ENCODE results near the gene PCSK2. TPM values are rescaled to one million over a fixed set of nuclear protein-coding genes. Genes with fewer than 3 reads are reported as not detected.

Gene PCSK2
- total RNA-seq, 6 experiments from 2014 or later: not detected

- H3K27me3 Mint-ChIP-seq (ENCODE audit: insufficient read depth): peaks cover 4% of the 10 kb centered on the region; the same call in 1 of the 2 replicates
- H3K4me1 Mint-ChIP-seq (ENCODE audit: low read depth): peaks cover 24% of the 10 kb centered on the region
- no peaks in the 10 kb centered on the region for H3K36me3 Mint-ChIP-seq (ENCODE audit: low read depth)
- no peak for TF ChIP-seq CTCF (IDR thresholded peaks at IDR 0.05)
- no peak overlapping the region for H3K4me3 Mint-ChIP-seq
- DNase-seq: no peak
- no peak overlapping the region for H3K27ac Mint-ChIP-seq
- H3K9me3 Mint-ChIP-seq: no peaks in the 10 kb centered on the region
Measured at GRCh38 chr20:17507032-17507431, 280.2 kb downstream of the PCSK2 start.

- TF ChIP-seq CTCF (IDR thresholded peaks at IDR 0.05): no peak
- peaks cover 24% of the 10 kb centered on the region for H3K4me1 Mint-ChIP-seq (ENCODE audit: low read depth)
- no peak overlapping the region for H3K4me3 Mint-ChIP-seq
- no peaks in the 10 kb centered on the region for H3K36me3 Mint-ChIP-seq (ENCODE audit: low read depth)
- no peak for DNase-seq
- H3K27me3 Mint-ChIP-seq (ENCODE audit: insufficient read depth): peaks cover 4% of the 10 kb centered on the region; the same call in 1 of the 2 replicates
- H3K9me3 Mint-ChIP-seq: no peaks in the 10 kb centered on the region
- no peak overlapping the region for H3K27ac Mint-ChIP-seq
Measured at GRCh38 chr20:17507531-17507930, 280.7 kb downstream of the PCSK2 start.

GRCh38 chr20:17508756-17509155, 281.9 kb downstream of the PCSK2 start:
- Mint-ChIP-seq H3K4me3 (no peak overlapping the region), H3K36me3 (ENCODE audit: low read depth) (no peaks in the 10 kb centered on the region), H3K27me3 (ENCODE audit: insufficient read depth) (no peaks in the 10 kb centered on the region; the same call in 1 of the 2 replicates), H3K9me3 (no peaks in the 10 kb centered on the region), H3K4me1 (ENCODE audit: low read depth) (peaks cover 24% of the 10 kb centered on the region), H3K27ac (no peak overlapping the region)
- DNase-seq: no peak
- no peak for TF ChIP-seq CTCF (IDR thresholded peaks at IDR 0.05)

- H3K4me3 Mint-ChIP-seq: no peak overlapping the region
- no peaks in the 10 kb centered on the region; the same call in 1 of the 2 replicates for H3K27me3 Mint-ChIP-seq (ENCODE audit: insufficient read depth)
- no peak overlapping the region for H3K27ac Mint-ChIP-seq
- H3K9me3 Mint-ChIP-seq: no peaks in the 10 kb centered on the region
- H3K4me1 Mint-ChIP-seq (ENCODE audit: low read depth): peaks cover 8% of the 10 kb centered on the region
- no peak for DNase-seq
- no peaks in the 10 kb centered on the region for H3K36me3 Mint-ChIP-seq (ENCODE audit: low read depth)
- no peak for TF ChIP-seq CTCF (IDR thresholded peaks at IDR 0.05)
Measured at GRCh38 chr20:17510548-17510947, 283.7 kb downstream of the PCSK2 start.

- no peak overlapping the region for H3K4me3 Mint-ChIP-seq
- no peaks in the 10 kb centered on the region for H3K4me1 Mint-ChIP-seq (ENCODE audit: low read depth)
- no peak overlapping the region for H3K27ac Mint-ChIP-seq
- TF ChIP-seq CTCF (IDR thresholded peaks at IDR 0.05): no peak
- H3K27me3 Mint-ChIP-seq (ENCODE audit: insufficient read depth): peaks cover 4% of the 10 kb centered on the region
- H3K9me3 Mint-ChIP-seq: no peaks in the 10 kb centered on the region
- DNase-seq: no peak
- H3K36me3 Mint-ChIP-seq (ENCODE audit: low read depth): no peaks in the 10 kb centered on the region
Measured at GRCh38 chr20:17511401-17511800, 284.6 kb downstream of the PCSK2 start.

GRCh38 chr20:17513939-17514338, 287.1 kb downstream of the PCSK2 start:
- H3K4me1 Mint-ChIP-seq (ENCODE audit: low read depth): no peaks in the 10 kb centered on the region
- H3K27me3 Mint-ChIP-seq (ENCODE audit: insufficient read depth): peaks cover 4% of the 10 kb centered on the region
- H3K4me3 Mint-ChIP-seq: no peak overlapping the region
- no peaks in the 10 kb centered on the region for H3K36me3 Mint-ChIP-seq (ENCODE audit: low read depth)
- TF ChIP-seq CTCF (IDR thresholded peaks at IDR 0.05): no peak
- H3K27ac Mint-ChIP-seq: no peak overlapping the region
- no peaks in the 10 kb centered on the region for H3K9me3 Mint-ChIP-seq
- no peak for DNase-seq

Measured in HFFc6 (cell line).